HG03139 (cell line): ENCODE results near the gene VPS13D.

Experiments
- ATAC-seq: cut with Tn5 transposase; IDR thresholded peaks from one replicate; pipeline ENCODE4 v1.9.1; 2021; ENCODE audit not compliant: unreplicated experiment

VPS13D gene

DNA sequence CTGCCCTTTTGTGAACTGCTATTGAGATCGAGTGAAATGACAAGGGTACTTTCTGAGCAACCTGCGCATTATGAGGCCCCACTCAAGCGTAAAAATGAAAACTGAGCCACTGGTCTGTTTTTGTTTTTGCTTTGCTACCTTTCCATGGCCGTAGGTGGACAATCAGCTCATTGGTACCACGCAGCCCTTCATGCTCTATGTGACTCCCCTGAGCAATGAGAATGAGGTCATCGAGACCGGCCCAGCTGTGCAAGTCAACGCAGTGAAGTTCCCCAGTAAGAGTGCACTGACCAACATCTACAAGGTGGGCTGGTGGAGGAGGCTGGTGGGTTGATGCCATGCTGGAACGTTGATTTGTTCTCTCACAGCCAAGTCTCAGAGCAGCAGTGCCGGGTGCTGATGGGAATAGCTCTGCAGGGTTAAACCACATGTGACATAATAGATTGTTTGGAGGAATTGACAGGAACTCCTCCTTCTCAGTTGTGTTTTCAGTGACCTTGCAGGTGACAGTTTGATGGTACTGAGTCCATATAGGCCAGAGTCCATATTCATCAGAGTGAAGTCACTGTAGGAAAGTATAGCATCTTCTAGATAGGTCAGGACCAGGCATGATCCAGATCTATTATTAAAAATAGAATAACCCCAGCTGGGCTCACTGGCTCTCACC, 170.3 kb downstream of the VPS13D start:
- no peak for ATAC-seq

- ATAC-seq: no peak
Measured at GRCh38 chr1:12402159-12402673, 172.4 kb downstream of the VPS13D start.

DNA sequence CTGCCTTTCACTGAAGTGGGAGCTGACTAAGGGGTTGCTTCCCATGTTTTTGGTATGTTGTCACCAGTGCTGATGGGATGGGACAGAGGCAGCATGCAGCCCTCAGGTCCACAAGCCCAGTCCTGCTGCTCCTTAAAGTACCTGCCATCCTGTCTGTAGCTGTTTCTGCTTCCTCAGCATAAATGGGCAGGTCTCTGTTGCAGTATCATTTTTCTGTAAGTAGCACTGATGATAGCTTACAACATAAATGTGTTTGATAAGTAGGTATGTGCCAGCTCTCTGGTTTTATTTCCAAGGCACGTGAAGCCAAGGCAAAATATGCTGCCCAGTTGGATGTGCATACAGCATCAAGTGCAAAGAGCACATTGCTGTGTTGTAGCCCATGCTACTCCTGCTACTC, 173.0 kb downstream of the VPS13D start:
- no peak for ATAC-seq

DNA sequence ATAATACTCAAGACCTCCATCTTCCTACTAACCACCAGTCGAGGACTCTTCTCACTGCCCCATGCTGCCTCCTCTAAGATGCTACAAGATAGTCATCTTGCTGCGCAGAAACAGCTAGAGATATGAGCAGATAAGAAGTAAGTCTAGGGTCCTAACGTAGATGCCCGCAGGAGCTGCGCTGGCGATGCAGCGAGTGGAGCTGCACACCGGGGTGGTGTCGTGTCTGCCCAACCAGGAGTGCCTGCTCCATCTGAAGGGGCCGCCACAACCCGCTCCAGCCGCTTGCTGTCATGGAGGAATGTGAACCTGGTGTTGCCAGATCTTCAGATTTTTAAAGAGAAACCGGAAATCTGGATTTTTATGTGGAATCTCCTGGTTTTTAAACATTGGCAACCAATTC, 175.1 kb downstream of the VPS13D start:
- no peak for ATAC-seq

- no peak for ATAC-seq
Measured at GRCh38 chr1:12405325-12406210, 175.7 kb downstream of the VPS13D start.

DNA sequence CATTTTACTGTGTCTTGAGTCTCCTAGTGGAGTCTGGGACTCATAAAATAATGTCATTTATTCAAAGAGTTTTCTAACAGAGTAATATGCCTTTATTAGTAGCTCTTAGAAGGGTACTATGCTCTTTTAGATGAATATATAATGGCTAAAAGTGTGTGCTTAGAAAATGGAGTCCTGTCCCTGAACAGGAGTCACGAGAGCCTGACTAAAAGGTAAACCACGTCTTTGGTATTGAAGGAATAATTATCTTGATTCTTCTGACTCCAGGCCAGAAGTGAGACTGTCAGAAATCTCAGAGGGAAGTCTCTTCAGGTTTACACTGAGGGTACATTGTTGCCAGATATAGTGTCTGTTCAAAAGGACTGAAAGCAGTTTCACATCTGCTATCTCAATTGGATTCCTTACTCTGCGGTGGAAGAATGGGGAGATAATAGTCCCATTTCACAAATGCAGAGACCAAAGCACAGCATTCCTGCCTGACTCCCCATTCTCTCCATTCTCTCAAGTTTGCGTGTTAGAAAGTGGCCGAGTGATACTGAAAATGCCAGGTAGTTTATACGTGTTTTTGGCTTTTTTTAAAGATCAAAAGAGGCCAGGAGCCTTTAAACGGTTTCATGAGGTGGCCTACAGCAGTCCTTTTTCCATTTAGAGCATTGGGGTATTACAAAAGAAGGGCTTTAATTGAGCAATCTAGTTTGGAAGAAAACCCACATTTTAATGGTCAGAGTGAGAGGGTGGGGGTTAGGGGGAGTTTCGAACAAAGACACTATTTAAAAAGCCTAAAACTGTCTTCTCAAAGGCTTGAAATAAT, 176.6 kb downstream of the VPS13D start:
- no peak for ATAC-seq

DNA sequence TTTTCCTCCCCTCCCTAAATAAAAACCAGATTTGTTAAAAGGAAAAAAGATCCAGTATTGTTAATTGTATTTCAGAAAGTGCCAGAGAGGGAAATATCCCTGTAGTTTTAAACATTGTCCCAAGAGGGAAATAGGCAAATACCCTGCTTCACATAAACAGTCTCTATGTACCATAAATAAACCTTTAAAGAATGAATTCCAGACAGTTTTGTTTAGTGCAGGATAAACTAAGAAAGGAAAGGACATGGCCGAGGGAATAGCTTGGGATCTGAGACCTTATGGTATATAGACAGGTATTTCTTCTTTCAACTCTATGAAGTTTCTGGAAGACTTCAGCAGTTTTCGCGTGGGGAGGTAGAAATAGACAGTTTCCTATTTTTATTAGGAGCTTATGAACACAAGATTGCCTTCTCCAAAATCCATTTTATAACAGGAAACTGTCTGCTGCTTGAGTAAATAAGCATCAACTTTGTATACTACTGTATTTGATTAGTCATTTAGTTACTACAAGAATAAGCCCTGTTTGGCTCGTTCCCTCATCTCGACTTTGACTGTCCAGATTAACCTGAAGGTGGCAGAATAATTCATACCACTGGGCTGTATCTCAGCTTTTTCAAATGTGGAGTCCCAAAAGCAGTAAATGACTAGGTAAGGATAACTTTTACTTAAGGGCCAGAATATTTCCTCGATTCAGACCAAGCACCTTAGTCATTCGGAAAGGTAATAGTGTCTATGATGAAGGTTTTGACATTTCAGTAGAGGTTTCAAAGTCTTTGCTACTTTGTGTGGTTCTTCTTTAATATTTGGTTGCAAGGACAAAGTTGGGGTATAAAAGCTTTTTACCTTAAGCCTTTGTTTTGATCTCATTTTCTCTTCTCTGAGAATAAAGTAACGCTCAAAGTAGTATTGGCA, 177.5 kb downstream of the VPS13D start:
- ATAC-seq: no peak

DNA sequence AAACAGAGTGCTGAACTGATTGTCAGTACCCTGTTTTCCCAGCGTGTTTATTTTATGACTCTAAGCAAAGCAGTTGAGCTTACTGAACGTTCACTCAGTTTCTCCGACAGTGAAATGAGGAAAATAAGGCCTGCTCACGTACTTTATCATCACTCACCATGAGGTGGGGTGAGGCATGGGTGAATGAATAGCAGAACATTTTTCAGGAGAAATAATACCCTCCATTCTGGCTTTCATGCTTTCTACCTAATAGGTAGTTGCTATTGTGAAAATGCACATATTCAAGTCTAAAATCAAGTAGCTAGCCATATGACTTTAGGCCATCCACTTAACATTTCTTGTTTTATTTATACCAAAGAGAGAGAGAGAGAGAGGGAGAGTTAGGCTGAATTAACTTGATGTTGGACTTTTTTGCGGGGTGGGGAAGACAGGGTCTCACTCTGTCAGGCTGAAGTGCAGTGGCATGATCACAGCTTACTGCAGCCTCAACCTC, 178.2 kb downstream of the VPS13D start:
- ATAC-seq: no peak

DNA sequence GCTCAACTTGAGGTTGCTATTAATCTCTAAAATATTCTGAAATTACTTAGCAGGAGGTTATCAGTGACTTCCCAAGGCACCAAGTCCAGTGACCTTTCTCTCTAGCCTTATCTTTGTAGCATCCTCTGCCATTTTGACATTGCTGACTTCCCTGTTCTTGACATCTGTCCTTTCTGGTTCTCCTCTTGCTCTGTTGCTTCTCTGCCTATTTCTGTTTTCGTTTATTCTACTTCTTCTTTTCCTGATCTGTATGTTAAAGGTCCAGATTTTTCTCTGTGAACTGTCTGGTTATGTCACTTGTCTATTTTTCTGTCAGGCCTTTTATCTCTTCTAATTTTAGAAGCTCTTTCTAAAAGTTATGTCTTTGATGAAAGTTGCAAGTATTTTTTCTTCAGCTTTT, 178.8 kb downstream of the VPS13D start:
- no peak for ATAC-seq

GRCh38 chr1:12409681-12410080, 179.9 kb downstream of the VPS13D start:
- ATAC-seq: no peak

DNA sequence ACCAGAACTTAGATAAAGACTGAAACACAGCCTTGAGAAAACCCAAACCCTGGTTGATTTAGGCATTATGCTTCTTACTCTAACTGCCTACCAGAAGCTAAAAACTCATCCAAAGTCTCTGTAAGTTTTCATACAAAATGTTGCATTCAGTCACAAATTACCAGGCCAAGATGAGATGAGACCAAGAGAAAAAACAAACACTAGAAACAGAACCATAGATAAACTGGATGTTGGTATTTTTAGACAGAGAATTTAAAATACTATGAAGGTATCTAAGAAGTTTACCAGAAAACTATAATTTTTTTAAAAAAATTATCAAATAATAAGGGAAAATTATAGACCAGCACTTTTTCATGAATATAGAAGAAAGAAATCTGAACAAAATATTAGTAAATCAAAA, 180.5 kb downstream of the VPS13D start:
- no peak for ATAC-seq

DNA sequence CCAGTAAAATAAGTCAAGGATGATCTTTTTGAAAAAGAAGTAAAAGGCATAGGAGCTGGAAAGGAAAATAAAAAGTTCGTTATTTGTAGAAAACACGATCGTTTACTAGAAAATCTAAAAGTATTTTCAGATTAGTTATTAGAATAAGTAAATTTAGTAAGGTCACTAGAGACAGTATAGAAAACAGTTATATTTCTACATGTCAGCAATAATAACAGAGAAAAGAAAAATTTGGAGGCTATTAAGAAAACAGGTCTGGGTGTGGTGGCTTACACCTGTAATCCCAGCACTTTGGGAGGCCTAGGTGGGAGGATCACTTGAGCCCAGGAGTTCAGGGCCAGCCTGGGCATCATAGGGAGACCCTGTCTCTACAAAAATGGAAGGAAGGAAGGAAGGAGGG, 181.3 kb downstream of the VPS13D start:
- ATAC-seq: no peak

DNA sequence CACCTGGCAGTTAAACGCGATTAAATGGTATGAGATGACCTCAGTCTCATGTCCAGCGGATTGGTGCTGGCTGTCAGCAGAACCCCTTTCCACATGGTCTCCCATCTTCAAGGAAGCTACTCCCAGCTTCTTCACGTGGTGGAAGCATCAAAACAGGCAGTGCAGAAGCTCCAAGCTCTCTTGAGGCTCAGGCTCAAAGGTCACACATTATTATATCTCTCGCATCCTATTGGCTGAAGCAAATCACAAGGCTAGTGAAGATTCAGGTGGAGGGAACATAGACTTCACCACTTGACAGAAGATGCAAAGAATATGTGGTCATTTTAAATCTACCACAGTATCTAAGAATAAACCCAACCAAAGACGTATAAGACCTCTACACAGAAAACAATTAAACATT, 181.9 kb downstream of the VPS13D start:
- no peak for ATAC-seq

DNA sequence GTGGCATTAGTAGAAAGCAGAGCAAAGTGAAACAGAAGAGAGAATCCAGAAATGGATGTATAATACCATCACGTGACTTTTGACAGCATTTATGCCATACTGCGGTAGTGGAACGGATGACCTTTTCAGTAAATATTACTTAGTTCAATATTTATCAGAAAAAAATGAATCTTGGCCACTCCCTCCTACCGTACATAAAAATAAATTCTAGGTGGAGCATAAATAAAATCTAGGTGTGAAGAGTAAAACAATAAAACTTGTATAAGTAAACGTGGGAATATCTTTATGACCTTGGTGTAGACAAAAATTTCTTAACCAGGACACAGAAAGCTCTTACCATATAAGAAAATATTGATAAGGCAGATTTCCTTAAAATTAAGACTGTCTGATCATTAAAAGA, 182.6 kb downstream of the VPS13D start:
- ATAC-seq: no peak

- ATAC-seq: no peak
Measured at GRCh38 chr1:12413664-12414410, 184.0 kb downstream of the VPS13D start.

DNA sequence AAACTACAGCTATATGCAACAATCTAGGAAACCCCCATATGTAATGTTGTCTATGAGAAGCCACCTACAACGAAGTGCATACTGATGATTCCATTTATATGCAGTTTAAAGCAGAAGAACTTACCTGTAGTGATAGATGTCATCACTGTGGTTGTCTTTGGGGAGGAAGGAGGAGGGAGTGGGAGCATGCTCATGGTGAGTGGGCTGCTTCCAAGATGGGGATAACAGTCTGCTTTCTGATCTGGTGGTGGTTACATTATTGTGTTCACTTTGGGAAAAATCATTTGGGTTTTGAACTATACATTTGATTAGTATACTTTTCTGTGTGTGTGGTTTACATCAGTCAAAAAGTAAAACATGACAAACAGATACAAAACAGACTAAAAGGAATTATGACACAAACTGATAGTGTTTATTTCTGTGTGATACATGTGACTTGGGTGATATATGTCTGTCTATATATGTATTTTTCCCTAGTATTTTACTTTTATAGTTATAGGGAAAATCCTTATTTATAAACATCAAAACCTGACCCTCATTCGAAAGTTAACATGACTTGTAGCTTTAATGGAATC, 184.7 kb downstream of the VPS13D start:
- no peak for ATAC-seq

- ATAC-seq: no peak
Measured at GRCh38 chr1:12415038-12415466, 185.2 kb downstream of the VPS13D start.

DNA sequence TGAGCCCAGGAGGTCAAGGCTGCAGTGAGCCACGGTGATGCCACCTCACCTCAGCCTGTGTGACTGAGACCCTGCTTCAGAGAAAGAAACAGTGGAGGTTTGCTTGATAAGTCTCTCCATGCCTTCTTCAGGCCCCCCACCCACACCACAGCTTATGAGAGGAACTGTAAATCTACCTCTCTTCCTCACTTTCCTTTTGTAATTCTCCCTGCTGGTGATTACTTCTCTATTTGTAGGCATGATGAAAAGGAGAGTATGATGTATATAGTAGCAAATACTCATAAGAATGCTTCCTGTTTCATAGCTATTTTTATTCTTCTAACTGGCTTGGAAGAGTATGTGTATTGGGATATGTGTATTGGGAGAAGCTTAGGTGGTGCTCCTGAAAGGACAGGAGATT, 186.3 kb downstream of the VPS13D start:
- ATAC-seq: no peak

GRCh38 chr1:12416744-12417143, 186.9 kb downstream of the VPS13D start:
- no peak for ATAC-seq
